ENCODE measurements around the gene ALDH5A1.

Gene ALDH5A1

GRCh38 chr6:24534329-24534728, 39.6 kb downstream of the ALDH5A1 start:
- DNase-seq, result no peak

- no peak for DNase-seq
These were observed 40.4 kb downstream of the ALDH5A1 start for GRCh38 chr6:24535210-24535609.

- no peak for DNase-seq
These were observed 41.7 kb downstream of the ALDH5A1 start for GRCh38 chr6:24536466-24536865.

GRCh38 chr6:24537082-24537699, 42.4 kb downstream of the ALDH5A1 start:
- no peak for DNase-seq

GRCh38 chr6:24537771-24538385, 43.1 kb downstream of the ALDH5A1 start:
- DNase-seq, result no peak

- no peak for DNase-seq
These were observed 44.6 kb downstream of the ALDH5A1 start for GRCh38 chr6:24539416-24539815.

GRCh38 chr6:24540197-24540596, 45.4 kb downstream of the ALDH5A1 start:
- no peak for DNase-seq

GRCh38 chr6:24543683-24544082, 48.9 kb downstream of the ALDH5A1 start:
- no peak for DNase-seq

- no peak for DNase-seq
These were observed 50.4 kb downstream of the ALDH5A1 start for GRCh38 chr6:24545183-24545582.

- DNase-seq, result no peak
These were observed 50.9 kb downstream of the ALDH5A1 start for GRCh38 chr6:24545691-24546090.

GRCh38 chr6:24546439-24546838, 51.7 kb downstream of the ALDH5A1 start:
- no peak for DNase-seq

- peak; percentile 18 for DNase-seq
These were observed 52.5 kb downstream of the ALDH5A1 start for GRCh38 chr6:24547243-24547642.

- DNase-seq, result no peak
These were observed 54.4 kb downstream of the ALDH5A1 start for GRCh38 chr6:24549158-24549557.

- no peak for DNase-seq
These were observed 55.0 kb downstream of the ALDH5A1 start for GRCh38 chr6:24549674-24550353.

- no peak for DNase-seq
These were observed 56.4 kb downstream of the ALDH5A1 start for GRCh38 chr6:24551139-24551538.

- no peak for DNase-seq
These were observed 59.7 kb downstream of the ALDH5A1 start for GRCh38 chr6:24554474-24554873.

- DNase-seq, result no peak
These were observed 63.7 kb downstream of the ALDH5A1 start for GRCh38 chr6:24558516-24558915.

GRCh38 chr6:24564081-24564480, 69.3 kb downstream of the ALDH5A1 start:
- DNase-seq, result no peak

GRCh38 chr6:24565196-24565595, 70.4 kb downstream of the ALDH5A1 start:
- no peak for DNase-seq

- no peak for DNase-seq
These were observed 71.4 kb downstream of the ALDH5A1 start for GRCh38 chr6:24566020-24566767.

- no peak for DNase-seq
These were observed 73.9 kb downstream of the ALDH5A1 start for GRCh38 chr6:24568683-24569082.

GRCh38 chr6:24569811-24570210, 75.0 kb downstream of the ALDH5A1 start:
- DNase-seq, result no peak

GRCh38 chr6:24571361-24571760, 76.6 kb downstream of the ALDH5A1 start:
- no peak for DNase-seq

GRCh38 chr6:24574809-24575208, 80.0 kb downstream of the ALDH5A1 start:
- DNase-seq, result no peak
